HepG2 (cell line): Measurements from ENCODE around the gene PLEKHM2. TPM values are rescaled to one million over a fixed set of nuclear protein-coding genes. Genes with fewer than 3 reads are reported as not detected.

ENCODE experiments used
- ADNP ChIP-seq: sonication (generic); formaldehyde crosslinking; IDR thresholded peaks from 2 replicates; pipeline ENCODE4 v1.4.0; 2020; ENCODE audit warnings: missing genetic modification reagents
- ELF1 ChIP-seq: sonication (generic); formaldehyde crosslinking; IDR thresholded peaks from 2 replicates; pipeline ENCODE4 v1.4.0; 2020; ENCODE audit warnings: missing genetic modification reagents
- FOXK1 ChIP-seq: sonication (generic); formaldehyde crosslinking; IDR thresholded peaks from 2 replicates; pipeline ENCODE4 v1.4.0; 2020; ENCODE audit warnings: low read depth, missing genetic modification reagents, borderline replicate concordance
- HDAC2 ChIP-seq: sonication (generic); formaldehyde crosslinking; IDR thresholded peaks from 2 replicates; pipeline ENCODE4 v1.4.0; 2020; ENCODE audit warnings: missing genetic modification reagents
- HNRNPH1 ChIP-seq: fragments of 200-400 bp; formaldehyde crosslinking; optimal IDR thresholded peaks from 2 replicates; pipeline ENCODE3; 2017; ENCODE audit warnings: mild to moderate bottlenecking, low read depth, low read length
- IRX3 ChIP-seq: sonication (generic); formaldehyde crosslinking; IDR thresholded peaks from 2 replicates; pipeline ENCODE4 v1.8.1; 2023; ENCODE audit warnings: mild to moderate bottlenecking, low read depth, missing genetic modification reagents, borderline replicate concordance
- PLSCR1 ChIP-seq: sonication (generic); formaldehyde crosslinking; IDR thresholded peaks from 2 replicates; pipeline ENCODE4 v1.5.0; 2020; ENCODE audit warnings: missing genetic modification reagents, mild to moderate bottlenecking, borderline replicate concordance
- TBP ChIP-seq: sonication (generic); formaldehyde crosslinking; IDR thresholded peaks from 2 replicates; pipeline ENCODE4 v1.5.0; 2020; ENCODE audit warnings: missing genetic modification reagents
- WIZ ChIP-seq: sonication (generic); formaldehyde crosslinking; IDR thresholded peaks from 2 replicates; pipeline ENCODE4 v1.5.1; 2020; ENCODE audit warnings: mild to moderate bottlenecking, missing genetic modification reagents
- ZFYVE20 ChIP-seq: sonication (generic); formaldehyde crosslinking; IDR thresholded peaks from 2 replicates; pipeline ENCODE4 v1.8.0; 2023; ENCODE audit warnings: low read depth, mild to moderate bottlenecking, moderate library complexity, missing genetic modification reagents, borderline replicate concordance
- ZNF138 ChIP-seq: sonication (generic); formaldehyde crosslinking; IDR thresholded peaks from 2 replicates; pipeline ENCODE4 v1.5.0; 2020; ENCODE audit warnings: mild to moderate bottlenecking, low read depth, missing genetic modification reagents
- ZNF143 ChIP-seq: sonication (generic); formaldehyde crosslinking; IDR thresholded peaks from 2 replicates; pipeline ENCODE4 v1.4.0; 2020; ENCODE audit warnings: missing genetic modification reagents
- ZNF33A ChIP-seq: sonication (generic); formaldehyde crosslinking; IDR thresholded peaks from 2 replicates; pipeline ENCODE4 v1.5.1; 2020; ENCODE audit warnings: missing genetic modification reagents, mild to moderate bottlenecking, moderate library complexity, borderline replicate concordance
- ZNF556 ChIP-seq: sonication (generic); formaldehyde crosslinking; IDR thresholded peaks from 2 replicates; pipeline ENCODE4 v1.4.0; 2020; ENCODE audit warnings: mild to moderate bottlenecking, missing genetic modification reagents, borderline replicate concordance
- ZNF572 ChIP-seq: sonication (generic); formaldehyde crosslinking; IDR thresholded peaks from 2 replicates; pipeline ENCODE4 v1.5.1; 2020; ENCODE audit warnings: mild to moderate bottlenecking, missing genetic modification reagents
- ZNF883 ChIP-seq: sonication (generic); formaldehyde crosslinking; IDR thresholded peaks from 2 replicates; pipeline ENCODE4 v1.5.1; 2020; ENCODE audit warnings: mild to moderate bottlenecking, missing genetic modification reagents; ENCODE audit errors: not compliant biosample characterization
- polyA plus RNA-seq, 8 experiments: library from polyadenylated mRNA; depleted of rRNA in 3 of 8; stranded (reverse) in 7 of 8; unstranded in 1 of 8; fragments of >200 nt; fragmentation: Illumina TruSeq in 4 of 8; extraction: Trizol in 4 of 8; gene quantifications; 2 replicates each; pipeline versions ENCODE4 v1.2.1 to v1.2.3, GENCODE V29; 2011 to 2016; ENCODE audit warnings: low read depth in 4 of 8, missing spikeins in 1 of 8, mixed read lengths in 1 of 8; ENCODE audit not compliant: insufficient read depth in 1 of 8
- total RNA-seq, 5 experiments: library from RNA; depleted of rRNA; stranded (reverse); fragments of >200 nt; fragmentation: Illumina TruSeq; extraction: Trizol; gene quantifications; 2 replicates each; pipeline ENCODE4 v1.2.3, GENCODE V29; 2016; ENCODE audit warnings: low read depth in 1 of 5
- TF ChIP-seq, protein P1 (sequence below): IDR thresholded peaks from 2 replicates; pipeline ENCODE4 v1.6.1; 2016; ENCODE audit warnings: missing compliant biosample characterization, missing genetic modification reagents, borderline replicate concordance
- TF ChIP-seq, protein P2 (sequence below): sonication (generic); formaldehyde crosslinking; IDR thresholded peaks from 2 replicates; pipeline ENCODE4 v1.4.0; 2020; ENCODE audit warnings: missing genetic modification reagents
- TF ChIP-seq, protein P3 (sequence below): sonication (generic); formaldehyde crosslinking; IDR thresholded peaks from 2 replicates; pipeline ENCODE4 v1.4.0; 2020; ENCODE audit warnings: missing genetic modification reagents
- TF ChIP-seq, protein P4 (sequence below): sonication (generic); formaldehyde crosslinking; IDR thresholded peaks from 2 replicates; pipeline ENCODE4 v1.5.0; 2020; ENCODE audit warnings: mild to moderate bottlenecking, missing genetic modification reagents
- TF ChIP-seq, protein P5 (sequence below): sonication (generic); formaldehyde crosslinking; IDR thresholded peaks from 2 replicates; pipeline ENCODE4 v1.5.0; 2020; ENCODE audit warnings: missing genetic modification reagents, mild to moderate bottlenecking, borderline replicate concordance

Gene PLEKHM2
- total and polyA plus RNA-seq, 2 of the 13 experiments (the other 11 are each of a cell fraction or from before 2014, with no cell fraction given): 16.5 to 27.3 TPM

- TF ChIP-seq ZNF138 (CRISPR knock-in tag) (no peak), ZNF572 (0 out of 2 replicates have a peak, but pooled peaks have one; percentile 17), ZFYVE20 (CRISPR knock-in tag) (no peak), HNRNPH1 (no peak), WIZ (CRISPR knock-in tag) (no peak), ZNF143 (no peak), HDAC2 (CRISPR knock-in tag) (no peak), IRX3 (no peak), ADNP (CRISPR knock-in tag) (no peak), TBP (no peak), FOXK1 (CRISPR knock-in tag) (no peak), ZNF33A (CRISPR knock-in tag) (no peak), ZNF883 (CRISPR knock-in tag) (peak; percentile 63), ELF1 (no peak), ZNF556 (CRISPR knock-in tag) (no peak), PLSCR1 (CRISPR knock-in tag) (no peak)
- TF ChIP-seq, protein P1, sequence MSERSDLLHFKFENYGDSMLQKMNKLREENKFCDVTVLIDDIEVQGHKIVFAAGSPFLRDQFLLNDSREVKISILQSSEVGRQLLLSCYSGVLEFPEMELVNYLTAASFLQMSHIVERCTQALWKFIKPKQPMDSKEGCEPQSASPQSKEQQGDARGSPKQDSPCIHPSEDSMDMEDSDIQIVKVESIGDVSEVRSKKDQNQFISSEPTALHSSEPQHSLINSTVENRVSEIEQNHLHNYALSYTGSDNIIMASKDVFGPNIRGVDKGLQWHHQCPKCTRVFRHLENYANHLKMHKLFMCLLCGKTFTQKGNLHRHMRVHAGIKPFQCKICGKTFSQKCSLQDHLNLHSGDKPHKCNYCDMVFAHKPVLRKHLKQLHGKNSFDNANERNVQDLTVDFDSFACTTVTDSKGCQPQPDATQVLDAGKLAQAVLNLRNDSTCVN: no peak
- TF ChIP-seq, protein P2, sequence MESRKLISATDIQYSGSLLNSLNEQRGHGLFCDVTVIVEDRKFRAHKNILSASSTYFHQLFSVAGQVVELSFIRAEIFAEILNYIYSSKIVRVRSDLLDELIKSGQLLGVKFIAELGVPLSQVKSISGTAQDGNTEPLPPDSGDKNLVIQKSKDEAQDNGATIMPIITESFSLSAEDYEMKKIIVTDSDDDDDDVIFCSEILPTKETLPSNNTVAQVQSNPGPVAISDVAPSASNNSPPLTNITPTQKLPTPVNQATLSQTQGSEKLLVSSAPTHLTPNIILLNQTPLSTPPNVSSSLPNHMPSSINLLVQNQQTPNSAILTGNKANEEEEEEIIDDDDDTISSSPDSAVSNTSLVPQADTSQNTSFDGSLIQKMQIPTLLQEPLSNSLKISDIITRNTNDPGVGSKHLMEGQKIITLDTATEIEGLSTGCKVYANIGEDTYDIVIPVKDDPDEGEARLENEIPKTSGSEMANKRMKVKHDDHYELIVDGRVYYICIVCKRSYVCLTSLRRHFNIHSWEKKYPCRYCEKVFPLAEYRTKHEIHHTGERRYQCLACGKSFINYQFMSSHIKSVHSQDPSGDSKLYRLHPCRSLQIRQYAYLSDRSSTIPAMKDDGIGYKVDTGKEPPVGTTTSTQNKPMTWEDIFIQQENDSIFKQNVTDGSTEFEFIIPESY: peak; percentile 91
- TF ChIP-seq, protein P3, sequence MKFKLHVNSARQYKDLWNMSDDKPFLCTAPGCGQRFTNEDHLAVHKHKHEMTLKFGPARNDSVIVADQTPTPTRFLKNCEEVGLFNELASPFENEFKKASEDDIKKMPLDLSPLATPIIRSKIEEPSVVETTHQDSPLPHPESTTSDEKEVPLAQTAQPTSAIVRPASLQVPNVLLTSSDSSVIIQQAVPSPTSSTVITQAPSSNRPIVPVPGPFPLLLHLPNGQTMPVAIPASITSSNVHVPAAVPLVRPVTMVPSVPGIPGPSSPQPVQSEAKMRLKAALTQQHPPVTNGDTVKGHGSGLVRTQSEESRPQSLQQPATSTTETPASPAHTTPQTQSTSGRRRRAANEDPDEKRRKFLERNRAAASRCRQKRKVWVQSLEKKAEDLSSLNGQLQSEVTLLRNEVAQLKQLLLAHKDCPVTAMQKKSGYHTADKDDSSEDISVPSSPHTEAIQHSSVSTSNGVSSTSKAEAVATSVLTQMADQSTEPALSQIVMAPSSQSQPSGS (CRISPR knock-in tag): no peak
- TF ChIP-seq, protein P4, sequence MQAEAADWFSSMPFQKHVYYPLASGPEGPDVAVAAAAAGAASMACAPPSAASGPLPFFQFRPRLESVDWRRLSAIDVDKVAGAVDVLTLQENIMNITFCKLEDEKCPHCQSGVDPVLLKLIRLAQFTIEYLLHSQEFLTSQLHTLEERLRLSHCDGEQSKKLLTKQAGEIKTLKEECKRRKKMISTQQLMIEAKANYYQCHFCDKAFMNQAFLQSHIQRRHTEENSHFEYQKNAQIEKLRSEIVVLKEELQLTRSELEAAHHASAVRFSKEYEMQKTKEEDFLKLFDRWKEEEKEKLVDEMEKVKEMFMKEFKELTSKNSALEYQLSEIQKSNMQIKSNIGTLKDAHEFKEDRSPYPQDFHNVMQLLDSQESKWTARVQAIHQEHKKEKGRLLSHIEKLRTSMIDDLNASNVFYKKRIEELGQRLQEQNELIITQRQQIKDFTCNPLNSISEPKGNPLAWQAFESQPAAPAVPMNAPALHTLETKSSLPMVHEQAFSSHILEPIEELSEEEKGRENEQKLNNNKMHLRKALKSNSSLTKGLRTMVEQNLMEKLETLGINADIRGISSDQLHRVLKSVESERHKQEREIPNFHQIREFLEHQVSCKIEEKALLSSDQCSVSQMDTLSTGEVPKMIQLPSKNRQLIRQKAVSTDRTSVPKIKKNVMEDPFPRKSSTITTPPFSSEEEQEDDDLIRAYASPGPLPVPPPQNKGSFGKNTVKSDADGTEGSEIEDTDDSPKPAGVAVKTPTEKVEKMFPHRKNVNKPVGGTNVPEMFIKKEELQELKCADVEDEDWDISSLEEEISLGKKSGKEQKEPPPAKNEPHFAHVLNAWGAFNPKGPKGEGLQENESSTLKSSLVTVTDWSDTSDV (CRISPR knock-in tag): 0 out of 2 replicates have a peak, but pooled peaks have one; percentile 40
- TF ChIP-seq, protein P5, sequence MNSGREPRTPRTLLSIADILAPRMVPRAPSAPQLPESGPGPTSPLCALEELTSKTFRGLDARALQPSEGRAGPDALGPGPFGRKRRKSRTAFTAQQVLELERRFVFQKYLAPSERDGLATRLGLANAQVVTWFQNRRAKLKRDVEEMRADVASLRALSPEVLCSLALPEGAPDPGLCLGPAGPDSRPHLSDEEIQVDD (CRISPR knock-in tag): no peak
These were observed 60.1 kb downstream of the PLEKHM2 start (continued) for GRCh38 chr1:15744122-15744679.
